Measurements from ENCODE around the gene DCAF5.

- no peak for TF ChIP-seq CTCF (IDR thresholded peaks at IDR 0.05)
- no peak for TF ChIP-seq EZH2 (IDR thresholded peaks at IDR 0.05; ENCODE audit: borderline replicate concordance, insufficient read depth, low read depth, low read length, poor library complexity, severe bottlenecking)
These were observed 15.5 kb downstream of the DCAF5 start for GRCh38 chr14:69137416-69137815.

Data from B cell (primary cell).